Measurements from ENCODE around the gene IQCM. TPM values are rescaled to one million over a fixed set of nuclear protein-coding genes. Genes with fewer than 3 reads are reported as not detected.

The IQCM gene
- total and polyA plus RNA-seq, 7 experiments from 2014 or later, result not detected

DNA sequence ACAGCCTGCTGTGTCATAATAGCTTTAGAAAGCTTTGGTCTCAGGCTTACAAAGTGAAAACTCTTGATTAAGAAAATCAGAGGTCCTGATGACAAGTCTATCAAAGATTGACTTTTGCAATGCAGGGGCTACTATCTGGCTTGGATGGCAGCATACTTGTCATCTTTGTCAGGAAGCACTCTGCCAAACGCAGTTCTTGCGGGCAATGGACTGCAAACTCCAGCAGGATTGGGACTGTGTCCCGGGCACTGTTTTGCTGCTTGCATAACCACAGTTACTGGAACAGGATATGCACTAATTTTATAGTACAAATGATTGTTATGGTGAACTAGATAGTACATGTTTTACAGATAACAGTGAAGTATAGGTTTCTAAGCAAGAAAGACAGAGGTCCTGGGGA is 185.6 kb downstream of the IQCM start:
- no peak overlapping the region for H3K27ac Mint-ChIP-seq
- H3K36me3 Mint-ChIP-seq, result no peaks in the 10 kb centered on the region
- intact Hi-C loops (cut with micrococcal nuclease), result no loop called here
- Histone ChIP-seq H3K36me3 (ENCODE audit: control insufficient read depth in 2 of 3, insufficient read depth in 3 of 3, low read length in 3 of 3) (no peaks in the 10 kb centered on the region), H3K4me1 (ENCODE audit: control insufficient read depth in 2 of 2, insufficient read depth in 2 of 2, low read length in 2 of 2) (no peaks in the 10 kb centered on the region), H3K9me3 (ENCODE audit: control insufficient read depth in 2 of 3, low read length in 3 of 3) (no peaks in the 10 kb centered on the region), H3K27ac (ENCODE audit: low read depth, low read length) (no peak overlapping the region), H3K27me3 (ENCODE audit: control insufficient read depth in 2 of 2, insufficient read depth in 2 of 2, low read length in 2 of 2) (no peaks in the 10 kb centered on the region), H3K4me3 (ENCODE audit: low read length) (no peak overlapping the region)
- H3K4me3 Mint-ChIP-seq, result no peak overlapping the region
- H3K9me3 Mint-ChIP-seq, result peaks cover 0 to 7% (median 4%) of the 10 kb centered on the region in 11 donors
- no peaks in the 10 kb centered on the region for H3K4me1 Mint-ChIP-seq
- H3K27me3 Mint-ChIP-seq, result no peaks in the 10 kb centered on the region
- POLR2A ChIA-PET, result no interaction called here
- CTCF ChIA-PET, result no interaction called here
- ATAC-seq (no peak), DNase-seq (no peak)

DNA sequence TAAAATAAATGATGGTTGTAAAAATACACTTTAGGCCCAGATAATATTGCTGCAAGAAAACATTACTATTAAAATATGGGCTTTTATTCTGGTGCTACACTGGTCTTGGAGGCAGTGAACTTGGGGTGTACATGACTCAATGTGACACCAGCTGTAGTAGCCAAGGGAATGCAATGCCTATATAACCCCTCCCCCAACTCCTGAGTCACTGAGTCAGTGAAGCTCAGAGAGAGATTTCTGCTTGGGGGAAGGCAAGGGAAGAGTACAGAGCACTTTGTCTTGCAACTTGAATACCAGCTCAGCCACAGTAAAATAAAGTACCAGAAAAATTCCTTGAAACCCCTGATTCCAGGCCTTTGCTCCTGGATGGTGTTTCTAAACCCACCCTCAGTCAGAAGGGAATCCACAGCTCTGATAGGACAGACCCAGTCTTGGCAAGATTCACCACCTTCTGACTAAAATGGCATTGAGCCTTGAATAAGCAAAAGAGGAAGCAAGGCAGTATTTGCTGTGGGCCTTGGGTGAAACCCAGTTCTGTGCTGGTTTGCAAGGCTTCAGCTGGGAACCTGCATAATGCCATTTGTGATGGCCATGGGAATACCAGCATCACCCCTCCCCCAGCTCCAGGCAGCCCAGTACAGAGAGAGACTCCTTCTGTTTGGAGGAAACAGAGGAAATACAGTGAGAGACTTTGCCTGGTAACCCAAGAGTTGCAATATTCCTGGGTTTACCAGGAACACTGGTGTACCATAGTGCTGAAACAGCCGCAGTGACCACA is 209.9 kb downstream of the IQCM start:
- no peak overlapping the region for H3K4me3 ChIP-seq (ENCODE audit: low read length)
- ChIA-PET POLR2A (no interaction called here), CTCF (no interaction called here)
- no peak for ATAC-seq
- Mint-ChIP-seq H3K27ac (no peak overlapping the region), H3K4me1 (no peaks in the 10 kb centered on the region), H3K4me3 (peak overlapping the region in 1 of 10 donors; percentile 48), H3K9me3 (peaks cover 0 to 25% (median 6%) of the 10 kb centered on the region in 11 donors), H3K27me3 (no peaks in the 10 kb centered on the region), H3K36me3 (no peaks in the 10 kb centered on the region)
- no peaks in the 10 kb centered on the region for H3K36me3 ChIP-seq (ENCODE audit: control insufficient read depth in 2 of 3, insufficient read depth in 3 of 3, low read length in 3 of 3)
- H3K27me3 ChIP-seq (ENCODE audit: control insufficient read depth in 2 of 2, insufficient read depth in 2 of 2, low read length in 2 of 2), result no peaks in the 10 kb centered on the region
- no peaks in the 10 kb centered on the region for H3K9me3 ChIP-seq (ENCODE audit: control insufficient read depth in 2 of 3, low read length in 3 of 3)
- H3K27ac ChIP-seq (ENCODE audit: low read depth, low read length), result no peak overlapping the region
- no peak for DNase-seq
- no peaks in the 10 kb centered on the region for H3K4me1 ChIP-seq (ENCODE audit: control insufficient read depth in 2 of 2, insufficient read depth in 2 of 2, low read length in 2 of 2)
- intact Hi-C loops (cut with micrococcal nuclease), result no loop called here

DNA sequence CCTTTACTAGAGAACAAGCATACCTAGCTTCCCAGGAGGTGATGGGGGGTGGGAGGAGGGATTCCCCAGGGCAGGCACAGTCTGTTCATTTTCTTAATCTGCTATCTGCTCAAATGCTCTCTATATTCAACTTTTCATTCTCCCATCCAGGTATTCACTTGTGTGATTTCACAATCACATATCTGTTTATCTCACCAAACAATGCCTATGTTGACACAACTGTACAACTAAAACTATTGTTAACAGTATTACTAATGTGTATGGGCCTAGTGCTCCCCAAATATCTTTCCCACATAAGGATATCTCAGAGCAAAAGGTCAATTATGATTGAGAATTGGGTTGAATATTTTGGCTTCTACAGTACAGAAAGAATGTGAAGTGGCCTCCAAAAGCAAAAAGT is 210.8 kb downstream of the IQCM start:
- Mint-ChIP-seq H3K9me3 (peaks cover 0 to 22% (median 3%) of the 10 kb centered on the region in 11 donors), H3K27me3 (no peaks in the 10 kb centered on the region), H3K4me3 (no peak overlapping the region), H3K27ac (no peak overlapping the region), H3K4me1 (no peaks in the 10 kb centered on the region), H3K36me3 (no peaks in the 10 kb centered on the region)
- no peaks in the 10 kb centered on the region for H3K36me3 ChIP-seq (ENCODE audit: control insufficient read depth in 2 of 3, insufficient read depth in 3 of 3, low read length in 3 of 3)
- intact Hi-C loops (cut with micrococcal nuclease), result no loop called here
- POLR2A ChIA-PET, result no interaction called here
- H3K4me1 ChIP-seq (ENCODE audit: control insufficient read depth in 2 of 2, insufficient read depth in 2 of 2, low read length in 2 of 2), result no peaks in the 10 kb centered on the region
- ATAC-seq (no peak), DNase-seq (no peak)
- H3K27ac ChIP-seq (ENCODE audit: low read depth, low read length), result no peak overlapping the region
- no peaks in the 10 kb centered on the region for H3K9me3 ChIP-seq (ENCODE audit: control insufficient read depth in 2 of 3, low read length in 3 of 3)
- H3K27me3 ChIP-seq (ENCODE audit: control insufficient read depth in 2 of 2, insufficient read depth in 2 of 2, low read length in 2 of 2), result no peaks in the 10 kb centered on the region
- CTCF ChIA-PET, result no interaction called here
- H3K4me3 ChIP-seq (ENCODE audit: low read length), result no peak overlapping the region

DNA sequence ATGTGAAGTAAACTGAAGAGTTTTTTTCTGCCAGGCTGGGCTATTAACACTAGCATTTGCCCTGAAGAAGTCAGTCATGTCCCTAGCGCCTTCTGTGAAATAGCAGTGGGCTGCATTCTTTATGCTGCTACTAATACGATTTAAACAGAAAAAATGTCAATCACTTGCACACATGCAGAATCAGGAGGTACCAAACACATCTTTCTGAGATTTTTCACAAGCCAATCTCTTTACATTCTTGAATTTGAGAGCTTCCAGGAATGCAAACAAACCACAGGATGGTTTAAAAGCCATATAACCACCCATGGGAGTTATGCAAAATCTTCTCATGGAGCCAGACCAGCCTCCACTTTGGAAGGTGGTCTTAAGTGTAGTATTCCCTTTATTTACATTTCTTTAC is 220.1 kb downstream of the IQCM start:
- no peaks in the 10 kb centered on the region for H3K36me3 ChIP-seq (ENCODE audit: control insufficient read depth in 2 of 3, insufficient read depth in 3 of 3, low read length in 3 of 3)
- H3K4me1 ChIP-seq (ENCODE audit: control insufficient read depth in 2 of 2, insufficient read depth in 2 of 2, low read length in 2 of 2), result no peaks in the 10 kb centered on the region
- H3K4me3 ChIP-seq (ENCODE audit: low read length), result no peak overlapping the region
- no peaks in the 10 kb centered on the region for H3K9me3 ChIP-seq (ENCODE audit: control insufficient read depth in 2 of 3, low read length in 3 of 3)
- intact Hi-C loops (cut with micrococcal nuclease), result no loop called here
- peaks cover 0 to 23% (median 6%) of the 10 kb centered on the region in 11 donors for H3K9me3 Mint-ChIP-seq
- no peak overlapping the region for H3K27ac Mint-ChIP-seq
- no peaks in the 10 kb centered on the region for H3K4me1 Mint-ChIP-seq
- no peak overlapping the region for H3K4me3 Mint-ChIP-seq
- DNase-seq (no peak), ATAC-seq (no peak)
- no peaks in the 10 kb centered on the region for H3K27me3 ChIP-seq (ENCODE audit: control insufficient read depth in 2 of 2, insufficient read depth in 2 of 2, low read length in 2 of 2)
- H3K36me3 Mint-ChIP-seq, result no peaks in the 10 kb centered on the region
- H3K27me3 Mint-ChIP-seq, result no peaks in the 10 kb centered on the region
- ChIA-PET CTCF (no interaction called here), POLR2A (no interaction called here)
- no peak overlapping the region for H3K27ac ChIP-seq (ENCODE audit: low read depth, low read length)

DNA sequence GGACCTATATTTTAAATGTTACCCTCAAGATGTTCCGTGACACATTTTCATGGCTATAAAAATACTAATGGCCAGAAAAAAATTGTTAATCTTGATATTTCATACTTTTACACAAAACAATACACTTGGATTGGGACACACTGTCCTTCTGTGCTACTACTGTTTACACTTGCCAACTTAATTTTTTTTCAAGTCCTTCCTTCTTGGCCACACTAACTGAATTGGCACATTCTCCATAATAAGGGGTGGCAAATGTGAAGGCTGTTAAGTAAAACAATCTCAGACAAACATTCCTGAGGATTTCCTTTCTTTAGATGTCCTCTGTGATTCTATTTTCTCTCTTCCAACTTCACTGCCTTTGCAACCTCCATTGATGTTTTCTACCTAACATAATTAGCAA is 225.8 kb downstream of the IQCM start:
- Mint-ChIP-seq H3K9me3 (peaks cover 2 to 26% (median 7%) of the 10 kb centered on the region in 11 donors), H3K36me3 (no peaks in the 10 kb centered on the region), H3K27me3 (no peaks in the 10 kb centered on the region), H3K27ac (no peak overlapping the region), H3K4me3 (no peak overlapping the region), H3K4me1 (no peaks in the 10 kb centered on the region)
- Histone ChIP-seq H3K27ac (ENCODE audit: low read depth, low read length) (no peak overlapping the region), H3K4me1 (ENCODE audit: control insufficient read depth in 2 of 2, insufficient read depth in 2 of 2, low read length in 2 of 2) (no peaks in the 10 kb centered on the region), H3K4me3 (ENCODE audit: low read length) (no peak overlapping the region), H3K27me3 (ENCODE audit: control insufficient read depth in 2 of 2, insufficient read depth in 2 of 2, low read length in 2 of 2) (no peaks in the 10 kb centered on the region), H3K9me3 (ENCODE audit: control insufficient read depth in 2 of 3, low read length in 3 of 3) (no peaks in the 10 kb centered on the region), H3K36me3 (ENCODE audit: control insufficient read depth in 2 of 3, insufficient read depth in 3 of 3, low read length in 3 of 3) (no peaks in the 10 kb centered on the region)
- CTCF ChIA-PET, result no interaction called here
- no peak for ATAC-seq
- POLR2A ChIA-PET, result no interaction called here
- intact Hi-C loops (cut with micrococcal nuclease), result no loop called here
- DNase-seq, result no peak

DNA sequence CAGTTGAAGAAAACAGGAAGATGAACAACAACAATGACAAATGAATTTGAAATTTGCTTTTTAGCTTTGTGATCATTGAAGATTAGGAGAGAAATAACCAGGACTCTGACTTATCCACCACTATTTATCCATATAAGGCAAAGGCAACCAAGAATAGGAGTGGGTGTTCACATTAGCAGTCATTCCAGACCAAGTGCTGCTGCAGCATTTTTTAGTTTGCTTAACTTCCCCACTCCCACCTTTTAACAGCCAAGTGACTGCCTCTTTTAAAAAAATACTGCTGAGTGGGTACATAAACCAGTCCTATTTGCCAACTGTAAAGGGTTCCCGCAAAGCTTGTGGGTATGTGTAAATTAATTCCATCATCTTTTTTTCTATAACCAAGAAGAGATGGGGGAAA is 230.9 kb downstream of the IQCM start:
- H3K27ac ChIP-seq (ENCODE audit: low read depth, low read length), result no peak overlapping the region
- no peaks in the 10 kb centered on the region for H3K4me1 ChIP-seq (ENCODE audit: control insufficient read depth in 2 of 2, insufficient read depth in 2 of 2, low read length in 2 of 2)
- no peaks in the 10 kb centered on the region for H3K27me3 ChIP-seq (ENCODE audit: control insufficient read depth in 2 of 2, insufficient read depth in 2 of 2, low read length in 2 of 2)
- no peak overlapping the region for H3K4me3 ChIP-seq (ENCODE audit: low read length)
- Mint-ChIP-seq H3K4me1 (no peaks in the 10 kb centered on the region), H3K27ac (no peak overlapping the region), H3K27me3 (no peaks in the 10 kb centered on the region), H3K9me3 (peaks cover 0 to 10% (median 0%) of the 10 kb centered on the region in 11 donors), H3K36me3 (no peaks in the 10 kb centered on the region), H3K4me3 (no peak overlapping the region)
- H3K36me3 ChIP-seq (ENCODE audit: control insufficient read depth in 2 of 3, insufficient read depth in 3 of 3, low read length in 3 of 3), result no peaks in the 10 kb centered on the region
- ChIA-PET CTCF (no interaction called here), POLR2A (no interaction called here)
- no peak for ATAC-seq
- H3K9me3 ChIP-seq (ENCODE audit: control insufficient read depth in 2 of 3, low read length in 3 of 3), result no peaks in the 10 kb centered on the region
- intact Hi-C loops (cut with micrococcal nuclease), result no loop called here
- DNase-seq, result no peak

DNA sequence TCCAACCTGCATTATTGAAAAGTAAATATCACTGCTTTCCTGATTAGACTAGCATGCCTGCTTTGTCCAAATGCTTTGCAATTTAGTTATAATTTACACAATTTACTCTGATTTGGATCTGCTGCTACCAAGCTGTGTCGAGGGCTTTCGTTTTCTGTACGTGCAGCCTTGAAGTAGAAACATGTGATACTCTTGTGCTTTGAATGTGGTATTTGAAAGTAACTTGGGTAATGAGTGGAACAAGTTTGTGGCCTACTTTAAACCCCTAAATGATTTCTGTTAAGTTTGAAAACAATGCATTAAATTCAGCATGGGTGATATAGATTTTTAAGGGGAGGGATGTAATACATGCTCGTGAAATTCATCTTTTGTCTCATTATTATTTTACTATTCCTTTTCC is 240.7 kb downstream of the IQCM start:
- ATAC-seq, result no peak
- H3K4me3 ChIP-seq (ENCODE audit: low read length), result no peak overlapping the region
- CTCF ChIA-PET, result no interaction called here
- no peak overlapping the region for H3K4me3 Mint-ChIP-seq
- H3K9me3 Mint-ChIP-seq, result peaks cover 0 to 9% (median 0%) of the 10 kb centered on the region in 11 donors
- H3K27ac Mint-ChIP-seq, result no peak overlapping the region
- intact Hi-C loops (cut with micrococcal nuclease), result no loop called here
- no peaks in the 10 kb centered on the region for H3K36me3 ChIP-seq (ENCODE audit: control insufficient read depth in 2 of 3, insufficient read depth in 3 of 3, low read length in 3 of 3)
- POLR2A ChIA-PET, result no interaction called here
- no peak for DNase-seq
- no peaks in the 10 kb centered on the region for H3K9me3 ChIP-seq (ENCODE audit: control insufficient read depth in 2 of 3, low read length in 3 of 3)
- H3K27ac ChIP-seq (ENCODE audit: low read depth, low read length), result no peak overlapping the region
- no peaks in the 10 kb centered on the region for H3K4me1 Mint-ChIP-seq
- no peaks in the 10 kb centered on the region for H3K4me1 ChIP-seq (ENCODE audit: control insufficient read depth in 2 of 2, insufficient read depth in 2 of 2, low read length in 2 of 2)
- H3K36me3 Mint-ChIP-seq, result no peaks in the 10 kb centered on the region
- H3K27me3 Mint-ChIP-seq, result no peaks in the 10 kb centered on the region
- no peaks in the 10 kb centered on the region for H3K27me3 ChIP-seq (ENCODE audit: control insufficient read depth in 2 of 2, insufficient read depth in 2 of 2, low read length in 2 of 2)

Data from naive thymus-derived CD4-positive, alpha-beta T cell (primary cell).